ENCODE data around the gene PNPO.

PNPO gene

GRCh38 chr17:47998044-47998443 lies 56.7 kb downstream of the PNPO start:
- no peak for DNase-seq (ENCODE audit: low read depth)

Data from amniotic epithelial cell (primary cell).